Medulla oblongata (tissue), 1 donor: ENCODE results near the gene UQCRHL.
A peak's percentile ranks its signal among the peaks of the same experiment; 100 is the strongest.
"Not testable (repeated sequence)": the region's sequence is repeated elsewhere in the genome, so short reads cannot be mapped to it uniquely, and the experiment has no call there.

Experiments used
- DNase-seq: peaks from one replicate; pipeline ENCODE4 v3.0.0-alpha.2; 2015; ENCODE audit errors: extremely low spot score

Gene UQCRHL

GRCh38 chr1:15807549-15807948 lies at the start of gene UQCRHL:
UQCRHL (minus strand) TSS chr1:15807649; CDS start chr1:15807649, 0 bp downstream.
- not testable (repeated sequence) for DNase-seq

GRCh38 chr1:15856888-15857287 lies 49.4 kb upstream of the UQCRHL start:
- no peak for DNase-seq

GRCh38 chr1:15852828-15853302 lies 45.4 kb upstream of the UQCRHL start:
- DNase-seq = no peak

GRCh38 chr1:15852036-15852827 lies 44.8 kb upstream of the UQCRHL start:
- DNase-seq = no peak

GRCh38 chr1:15851210-15852035 lies 44.0 kb upstream of the UQCRHL start:
- DNase-seq = peak; percentile 87

- DNase-seq = no peak
These were observed 43.1 kb upstream of the UQCRHL start for GRCh38 chr1:15850471-15851001.

GRCh38 chr1:15849775-15850324 lies 42.4 kb upstream of the UQCRHL start:
- DNase-seq = peak; percentile 70

GRCh38 chr1:15848929-15849774 lies 41.7 kb upstream of the UQCRHL start:
- DNase-seq = peak; percentile 93

GRCh38 chr1:15848143-15848928 lies 40.9 kb upstream of the UQCRHL start:
- DNase-seq = no peak

GRCh38 chr1:15847893-15848142 lies 40.4 kb upstream of the UQCRHL start:
- DNase-seq = no peak

GRCh38 chr1:15847100-15847892 lies 39.8 kb upstream of the UQCRHL start, which contains the start of gene SPEN:
SPEN (plus strand) TSS chr1:15847707; CDS start chr1:15848068, 361 bp downstream.
- peak; percentile 98 for DNase-seq

GRCh38 chr1:15846056-15846455 lies 38.6 kb upstream of the UQCRHL start:
- not testable (repeated sequence) for DNase-seq

- peak; percentile 80 for DNase-seq
These were observed 36.5 kb upstream of the UQCRHL start for GRCh38 chr1:15843826-15844572.

GRCh38 chr1:15838721-15839120 lies 31.3 kb upstream of the UQCRHL start:
- DNase-seq = no peak

- peak; percentile 4 for DNase-seq
These were observed 30.5 kb upstream of the UQCRHL start for GRCh38 chr1:15837931-15838330.

- peak; percentile 44 for DNase-seq
These were observed 29.6 kb upstream of the UQCRHL start for GRCh38 chr1:15836772-15837669.

GRCh38 chr1:15836511-15836771 lies 29.0 kb upstream of the UQCRHL start:
- not testable (repeated sequence) for DNase-seq
